ENCODE measurements around the gene STK17B. TPM values are rescaled to one million over a fixed set of nuclear protein-coding genes. Genes with fewer than 3 reads are reported as not detected.

STK17B gene
- polyA plus RNA-seq, 3 donors: 171 to 296 (median 244) TPM

- Histone ChIP-seq H2AFZ (ENCODE audit: insufficient read depth, low read depth, low read length, poor library complexity, severe bottlenecking) (no peak overlapping the region), H3K36me3 (replicated peaks in 1 of 2; ENCODE audit: control insufficient read depth in 1 of 2, insufficient read depth in 2 of 2, low read length in 2 of 2) (peaks cover 94 to 98% of the 10 kb centered on the region in 2 donors), H3K79me2 (ENCODE audit: insufficient read depth, low read length) (peaks cover 59% of the 10 kb centered on the region), H3K9me3 (replicated peaks in 1 of 2; ENCODE audit: control insufficient read depth in 1 of 2, insufficient read depth in 1 of 2, low read length in 2 of 2) (no peaks in the 10 kb centered on the region), H3K27me3 (ENCODE audit: control insufficient read depth in 2 of 2, insufficient read depth in 2 of 2, low read length in 2 of 2) (no peaks in the 10 kb centered on the region), H3K9ac (ENCODE audit: insufficient read depth, low read length, poor library complexity, severe bottlenecking) (no peak overlapping the region), H4K20me1 (ENCODE audit: insufficient read depth, low read length) (peaks cover 100% of the 10 kb centered on the region), H3K4me3 (replicated peaks in 1 of 3; ENCODE audit: low read depth in 2 of 3, low read length in 3 of 3) (no peak overlapping the region), H3K4me2 (replicated peaks; ENCODE audit: extremely low read depth, low read length, poor library complexity, severe bottlenecking) (no peak overlapping the region), H3K4me1 (ENCODE audit: control insufficient read depth in 1 of 2, insufficient read depth in 2 of 2, low read length in 2 of 2) (peaks cover 9 to 19% of the 10 kb centered on the region in 2 donors), H3K27ac (ENCODE audit: low read depth in 1 of 2, low read length in 2 of 2) (peak overlapping the region in 1 of 2 donors; percentile 28)
- H3K36me3 Mint-ChIP-seq: peaks cover 86 to 97% of the 10 kb centered on the region in 2 donors
- H3K4me3 Mint-ChIP-seq: no peak overlapping the region
- H3K27ac Mint-ChIP-seq: no peak overlapping the region
- DNase-seq: no peak
- intact Hi-C loops (cut with micrococcal nuclease): no loop called here
- peaks cover 0 to 9% (median 0%) of the 10 kb centered on the region in 7 donors for H3K9me3 Mint-ChIP-seq
- no peak for TF ChIP-seq CTCF (IDR thresholded peaks at IDR 0.05)
- H3K27me3 Mint-ChIP-seq (ENCODE audit: low read depth in 3 of 3): peaks cover 0 to 2% (median 1%) of the 10 kb centered on the region in 3 donors
- peaks cover 19% of the 10 kb centered on the region for H3K4me1 Mint-ChIP-seq
Measured at GRCh38 chr2:196140213-196140612, 31.2 kb downstream of the STK17B start.

- Histone ChIP-seq H3K4me2 (replicated peaks; ENCODE audit: extremely low read depth, low read length, poor library complexity, severe bottlenecking) (no peak overlapping the region), H3K9ac (ENCODE audit: insufficient read depth, low read length, poor library complexity, severe bottlenecking) (no peak overlapping the region), H3K4me1 (ENCODE audit: control insufficient read depth in 1 of 2, insufficient read depth in 2 of 2, low read length in 2 of 2) (peaks cover 0 to 3% of the 10 kb centered on the region in 2 donors), H4K20me1 (ENCODE audit: insufficient read depth, low read length) (peaks cover 94% of the 10 kb centered on the region), H3K4me3 (replicated peaks in 1 of 3; ENCODE audit: low read depth in 2 of 3, low read length in 3 of 3) (no peak overlapping the region), H2AFZ (ENCODE audit: insufficient read depth, low read depth, low read length, poor library complexity, severe bottlenecking) (no peak overlapping the region), H3K27me3 (ENCODE audit: control insufficient read depth in 2 of 2, insufficient read depth in 2 of 2, low read length in 2 of 2) (no peaks in the 10 kb centered on the region), H3K79me2 (ENCODE audit: insufficient read depth, low read length) (peaks cover 30% of the 10 kb centered on the region), H3K27ac (ENCODE audit: low read depth in 1 of 2, low read length in 2 of 2) (peak overlapping the region in 1 of 2 donors; percentile 3), H3K9me3 (replicated peaks in 1 of 2; ENCODE audit: control insufficient read depth in 1 of 2, insufficient read depth in 1 of 2, low read length in 2 of 2) (peaks cover 3 to 7% of the 10 kb centered on the region in 2 donors), H3K36me3 (replicated peaks in 1 of 2; ENCODE audit: control insufficient read depth in 1 of 2, insufficient read depth in 2 of 2, low read length in 2 of 2) (peaks cover 79 to 89% of the 10 kb centered on the region in 2 donors)
- peak overlapping the region in 2 of 7 donors; percentile 10 to 30 for H3K27ac Mint-ChIP-seq
- TF ChIP-seq CTCF (IDR thresholded peaks at IDR 0.05): no peak
- H3K4me3 Mint-ChIP-seq: no peak overlapping the region
- H3K36me3 Mint-ChIP-seq: peaks cover 80 to 95% of the 10 kb centered on the region in 2 donors
- H3K27me3 Mint-ChIP-seq (ENCODE audit: low read depth in 3 of 3): peaks cover 0 to 2% (median 0%) of the 10 kb centered on the region in 3 donors
- H3K9me3 Mint-ChIP-seq: peaks cover 5 to 29% (median 7%) of the 10 kb centered on the region in 7 donors
- WGBS (ENCODE audit: insufficient coverage): no CpG with 5 or more reads among the region's 2 CpGs
- H3K4me1 Mint-ChIP-seq: peaks cover under 1% of the 10 kb centered on the region
- DNase-seq: no peak
- intact Hi-C loops (cut with micrococcal nuclease): loop anchor here in 1 of 2 donors (10.0 kb wide), 1 partner anchor 198 kb away; no protein-coding TSS in a partner anchor
Measured at GRCh38 chr2:196137271-196137670, 34.1 kb downstream of the STK17B start.

Data from CD14-positive monocyte (primary cell).